Omental fat pad (tissue), 4 donors: ENCODE measurements around the gene CLTCL1. TPM values are rescaled to one million over a fixed set of nuclear protein-coding genes. Genes with fewer than 3 reads are reported as not detected.
"Not testable (repeated sequence)": the region's sequence is repeated elsewhere in the genome, so short reads cannot be mapped to it uniquely, and the experiment has no call there.

Source experiments
- ATAC-seq: fragments of 150-250 bp; one replicate; pipeline ENCODE4 v1.9.1; 2016; ENCODE audit warnings: mild to moderate bottlenecking, moderate library complexity; ENCODE audit not compliant: low FRiP score
- DNase-seq: peaks from one replicate; pipeline ENCODE4 v3.0.0-alpha.2; 2019; ENCODE audit warnings: low spot score
- CTCF ChIP-seq, 3 donors: fragments of 450-650 bp; IDR thresholded peaks; one replicate each; pipeline ENCODE4 v1.5.1; 2016 to 2017; ENCODE audit warnings: antibody characterized with exemption in 3 of 3, mild to moderate bottlenecking in 3 of 3, moderate library complexity in 2 of 3
- total RNA-seq, 4 donors: library from RNA; depleted of rRNA; stranded (reverse); fragments of >200 nt; gene quantifications; one replicate each; pipeline ENCODE4 v1.1.0, GENCODE V29; 2016

The CLTCL1 gene
- total RNA-seq, 4 donors from 2014 or later = 5.0 to 14.3 (median 5.9) TPM

- DNase-seq (no peak), ATAC-seq (no peak)
- TF ChIP-seq CTCF (IDR thresholded peaks at IDR 0.05) = no peak
Measured at GRCh38 chr22:19289475-19290161, 1.9 kb downstream of the CLTCL1 start.

- DNase-seq (no peak), ATAC-seq (no peak)
- TF ChIP-seq CTCF (IDR thresholded peaks at IDR 0.05) = no peak
Measured at GRCh38 chr22:19287889-19288288, 3.6 kb downstream of the CLTCL1 start.

- DNase-seq = no peak
- TF ChIP-seq CTCF (IDR thresholded peaks at IDR 0.05) = no peak
- ATAC-seq = no peak
Measured at GRCh38 chr22:19287076-19287707, 4.3 kb downstream of the CLTCL1 start.

GRCh38 chr22:19285831-19286230 is 5.7 kb downstream of the CLTCL1 start:
- ATAC-seq (no peak), DNase-seq (no peak)
- TF ChIP-seq CTCF (IDR thresholded peaks at IDR 0.05) = no peak

GRCh38 chr22:19279143-19279542 is 12.4 kb downstream of the CLTCL1 start:
- not testable (repeated sequence) for ATAC-seq

GRCh38 chr22:19277785-19278184 is 13.7 kb downstream of the CLTCL1 start:
- DNase-seq (no peak), ATAC-seq (no peak)
- no peak for TF ChIP-seq CTCF (IDR thresholded peaks at IDR 0.05)

More at GRCh38 chr22:19279143-19279542, 12.4 kb downstream of the CLTCL1 start:
- DNase-seq = not testable (repeated sequence)

GRCh38 chr22:19275919-19276600 is 15.5 kb downstream of the CLTCL1 start:
- DNase-seq (no peak), ATAC-seq (no peak)
- TF ChIP-seq CTCF (IDR thresholded peaks at IDR 0.05) = no peak
